Measurements from ENCODE around the gene NAA40. TPM values are rescaled to one million over a fixed set of nuclear protein-coding genes. Genes with fewer than 3 reads are reported as not detected.
A peak's percentile ranks its signal among the peaks of the same experiment; 100 is the strongest.

The NAA40 gene
- total and polyA plus RNA-seq, 2 experiments from 2014 or later, result 10.1 to 24.6 TPM

DNA sequence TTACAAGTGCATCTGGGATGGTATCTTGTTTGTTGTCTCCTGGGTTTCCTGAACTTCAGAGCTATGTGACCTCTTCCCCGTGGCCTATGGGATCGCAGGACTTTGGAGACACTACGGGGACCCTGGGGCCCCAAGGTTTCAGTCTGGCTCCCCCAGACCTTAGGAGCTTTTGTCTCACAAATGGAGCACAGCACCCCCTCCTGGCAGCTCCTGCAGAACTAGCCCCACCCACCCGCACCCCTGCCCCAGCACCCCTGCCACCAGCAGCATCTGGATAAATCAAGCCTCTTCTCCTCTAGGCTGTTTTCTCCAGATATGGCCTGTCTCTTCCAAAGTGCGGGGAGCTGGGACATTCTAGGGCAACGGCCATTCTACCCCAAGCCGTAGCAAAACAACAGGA, 32.2 kb upstream of the NAA40 start:
- H3K4me1 ChIP-seq (ENCODE audit: insufficient read depth), result peaks cover 56% of the 10 kb centered on the region
- no peaks in the 10 kb centered on the region; the same call in 1 of the 2 replicates for H3K36me3 ChIP-seq (ENCODE audit: insufficient read depth)
- ATAC-seq (peak; percentile 1; the same call in 2 of the 3 replicates), DNase-seq (ENCODE audit: low spot score) (peak; percentile 70)
- Mint-ChIP-seq H3K9me3 (no peaks in the 10 kb centered on the region; the same call in 2 of the 3 replicates), H3K4me1 (peaks cover 58% of the 10 kb centered on the region), H3K4me3 (no peak overlapping the region), H3K27me3 (ENCODE audit: insufficient read depth, low read depth, poor library complexity) (peaks cover 21% of the 10 kb centered on the region), H3K36me3 (ENCODE audit: low read depth) (peaks cover 43% of the 10 kb centered on the region), H3K27ac (no peak overlapping the region)
- no peaks in the 10 kb centered on the region for H3K9me2 ChIP-seq (ENCODE audit: insufficient read depth)
- H3F3A ChIP-seq (replicated peaks; ENCODE audit: low read depth), result peaks cover 23% of the 10 kb centered on the region
- 0 out of 2 replicates have a peak overlapping the region, but pooled peaks have one; percentile 32 for H3K4me2 ChIP-seq
- H4K20me1 ChIP-seq (replicated peaks; ENCODE audit: insufficient read depth), result peaks cover 7% of the 10 kb centered on the region; the same call in 1 of the 2 replicates
- no peaks in the 10 kb centered on the region for H3K79me2 ChIP-seq (replicated peaks; ENCODE audit: insufficient read depth)
- TF ChIP-seq, protein P1, sequence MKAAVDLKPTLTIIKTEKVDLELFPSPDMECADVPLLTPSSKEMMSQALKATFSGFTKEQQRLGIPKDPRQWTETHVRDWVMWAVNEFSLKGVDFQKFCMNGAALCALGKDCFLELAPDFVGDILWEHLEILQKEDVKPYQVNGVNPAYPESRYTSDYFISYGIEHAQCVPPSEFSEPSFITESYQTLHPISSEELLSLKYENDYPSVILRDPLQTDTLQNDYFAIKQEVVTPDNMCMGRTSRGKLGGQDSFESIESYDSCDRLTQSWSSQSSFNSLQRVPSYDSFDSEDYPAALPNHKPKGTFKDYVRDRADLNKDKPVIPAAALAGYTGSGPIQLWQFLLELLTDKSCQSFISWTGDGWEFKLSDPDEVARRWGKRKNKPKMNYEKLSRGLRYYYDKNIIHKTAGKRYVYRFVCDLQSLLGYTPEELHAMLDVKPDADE (IDR thresholded peaks at IDR 0.05), result no peak
- TF ChIP-seq ZNF331 (CRISPR knock-in tag; IDR thresholded peaks at IDR 0.05; ENCODE audit: low read depth), result no peak
- TF ChIP-seq NANOG (IDR thresholded peaks at IDR 0.05; ENCODE audit: borderline replicate concordance), result no peak
- no peak for TF ChIP-seq EZH2 (IDR thresholded peaks at IDR 0.05; ENCODE audit: low read depth, unreplicated experiment)
- no peak for TF ChIP-seq POLR2AphosphoS5 (IDR thresholded peaks at IDR 0.05; ENCODE audit: low read depth)
- no peak for TF ChIP-seq CREB1 (CRISPR knock-in tag; IDR thresholded peaks at IDR 0.05; ENCODE audit: low read depth)
- no peak for TF ChIP-seq ZNF462 (CRISPR knock-in tag; IDR thresholded peaks at IDR 0.05)
- TF ChIP-seq CTCF (conservative IDR thresholded peaks at IDR 0.05; ENCODE audit: low read depth in 2 of 2), result peak; percentile 30 to 55; a peak in 3 of 4 replicates
- TF ChIP-seq REST (IDR thresholded peaks at IDR 0.05; ENCODE audit: unreplicated experiment), result no peak
- H3K27ac ChIP-seq (ENCODE audit: low read depth), result 0 out of 2 replicates have a peak overlapping the region, but pooled peaks have one; percentile 78
- no peak overlapping the region for H3K4me3 ChIP-seq
- no peaks in the 10 kb centered on the region for H3K27me3 ChIP-seq (ENCODE audit: insufficient read depth)
- H2AFZ ChIP-seq, result no peak overlapping the region

All from GM23338 (cell line).